Mesenchymal stem cell (in vitro differentiated cells and primary cell): ENCODE data around the gene ZNF578. TPM values are rescaled to one million over a fixed set of nuclear protein-coding genes. Genes with fewer than 3 reads are reported as not detected.

ENCODE experiments used
- DNase-seq: peaks from one replicate; pipeline ENCODE4 v3.0.0-alpha.2; 2013
- H2AFZ ChIP-seq: one replicate; pipeline ENCODE4 v1.6.1; 2013; ENCODE audit warnings: low read depth, mild to moderate bottlenecking, control low read depth, inconsistent platforms, low read length, moderate library complexity
- H2AK5ac ChIP-seq: 2 replicates; pipeline ENCODE4 v1.6.1; 2013; ENCODE audit warnings: low read length, moderate library complexity, mild to moderate bottlenecking, inconsistent platforms; ENCODE audit not compliant: severe bottlenecking
- H2BK120ac ChIP-seq: one replicate; pipeline ENCODE4 v1.6.1; 2013; ENCODE audit warnings: low read depth, mild to moderate bottlenecking, inconsistent platforms, low read length, moderate library complexity
- H2BK12ac ChIP-seq, 2 experiments: one replicate each; pipeline ENCODE4 v1.6.1; 2013; ENCODE audit warnings: inconsistent platforms in 2 of 2, low read length in 2 of 2, mild to moderate bottlenecking in 2 of 2, moderate library complexity in 2 of 2, control low read depth in 1 of 2
- H2BK15ac ChIP-seq: one replicate; pipeline ENCODE4 v1.6.1; 2013; ENCODE audit warnings: mild to moderate bottlenecking, low read depth, inconsistent platforms; ENCODE audit not compliant: poor library complexity, severe bottlenecking
- H2BK5ac ChIP-seq: 2 replicates; pipeline ENCODE4 v1.6.1; 2013; ENCODE audit warnings: low read depth, mild to moderate bottlenecking, low read length, control low read depth, inconsistent platforms; ENCODE audit not compliant: poor library complexity, severe bottlenecking
- H3K14ac ChIP-seq, 2 experiments: one replicate each; pipeline ENCODE4 v1.6.1; 2013; ENCODE audit warnings: inconsistent platforms in 2 of 2, low read length in 2 of 2, control low read depth in 1 of 2, mild to moderate bottlenecking in 1 of 2, moderate library complexity in 1 of 2
- H3K18ac ChIP-seq, 2 experiments: one replicate each; pipeline ENCODE4 v1.6.1; 2013; ENCODE audit warnings: inconsistent platforms in 2 of 2, low read length in 2 of 2, control low read depth in 1 of 2, low read depth in 1 of 2, mild to moderate bottlenecking in 1 of 2
- H3K23ac ChIP-seq, 2 experiments: one replicate each; pipeline ENCODE4 v1.6.1; 2013; ENCODE audit warnings: inconsistent platforms in 2 of 2, low read length in 2 of 2, mild to moderate bottlenecking in 2 of 2, moderate library complexity in 2 of 2, control low read depth in 1 of 2
- H3K27ac ChIP-seq: 2 replicates; pipeline ENCODE4 v1.5.1; 2013; ENCODE audit warnings: mild to moderate bottlenecking, moderate library complexity, low read length, control low read depth, inconsistent platforms; ENCODE audit not compliant: poor library complexity, severe bottlenecking
- H3K27me3 ChIP-seq, 2 experiments: 2 replicates each; pipeline versions ENCODE4 v1.6.1 to v1.7.0; 2013; ENCODE audit warnings: low read length in 2 of 2, mild to moderate bottlenecking in 2 of 2, moderate library complexity in 2 of 2, control low read depth in 1 of 2, inconsistent platforms in 1 of 2; ENCODE audit not compliant: control insufficient read depth in 1 of 2, insufficient read depth in 1 of 2
- H3K36me3 ChIP-seq, 2 experiments: 2 replicates each; pipeline versions ENCODE4 v1.6.1 to v1.7.0; 2013; ENCODE audit warnings: low read length in 2 of 2, control low read depth in 1 of 2, inconsistent platforms in 1 of 2, low read depth in 1 of 2, mild to moderate bottlenecking in 1 of 2; ENCODE audit not compliant: insufficient read depth in 2 of 2, control insufficient read depth in 1 of 2
- H3K4ac ChIP-seq, 2 experiments: one replicate each; pipeline ENCODE4 v1.6.1; 2013; ENCODE audit warnings: inconsistent platforms in 2 of 2, low read length in 2 of 2, mild to moderate bottlenecking in 2 of 2, moderate library complexity in 2 of 2, control low read depth in 1 of 2, low read depth in 1 of 2
- H3K4me1 ChIP-seq: 2 replicates; pipeline ENCODE4 v1.6.1; 2013; ENCODE audit warnings: low read depth, low read length, control low read depth; ENCODE audit not compliant: control insufficient read depth, insufficient read depth
- H3K4me2 ChIP-seq: 2 replicates; pipeline ENCODE4 v1.6.1; 2013; ENCODE audit warnings: low read length, mild to moderate bottlenecking, inconsistent platforms; ENCODE audit not compliant: poor library complexity, severe bottlenecking
- H3K4me3 ChIP-seq, 2 experiments: 2 replicates each; pipeline versions ENCODE4 v1.5.1 to v1.7.0; 2013; ENCODE audit warnings: low read length in 2 of 2, mild to moderate bottlenecking in 2 of 2, control low read depth in 1 of 2, low read depth in 1 of 2; ENCODE audit not compliant: insufficient read depth in 1 of 2
- H3K79me1 ChIP-seq: replicated peaks from 2 replicates; pipeline ENCODE4 v1.6.1; 2013; ENCODE audit warnings: mild to moderate bottlenecking, control low read depth, low read length, inconsistent platforms; ENCODE audit not compliant: poor library complexity, severe bottlenecking
- H3K9ac ChIP-seq: 2 replicates; pipeline ENCODE4 v1.7.0; 2013; ENCODE audit warnings: mild to moderate bottlenecking, low read length, moderate library complexity
- H3K9me3 ChIP-seq: 2 replicates; pipeline ENCODE4 v1.7.0; 2013; ENCODE audit warnings: mild to moderate bottlenecking, low read length; ENCODE audit not compliant: control insufficient read depth
- H4K8ac ChIP-seq: one replicate; pipeline ENCODE4 v1.6.1; 2013; ENCODE audit warnings: inconsistent platforms, mild to moderate bottlenecking, low read length, moderate library complexity
- H4K91ac ChIP-seq: one replicate; pipeline ENCODE4 v1.6.1; 2013; ENCODE audit warnings: mild to moderate bottlenecking, low read length, inconsistent platforms
- WGBS: methylation state at CpG from one replicate; pipeline ENCODE4 v1.1.7; 2013; ENCODE audit warnings: mixed read lengths; 5-methylcytosine and 5-hydroxymethylcytosine counted together
- polyA plus RNA-seq, 2 experiments: library from polyadenylated mRNA; stranded (reverse); fragments of 200-250 nt; gene quantifications; one replicate each; pipeline ENCODE4 v1.2.3, GENCODE V29; 2013

ZNF578 gene
- polyA plus RNA-seq (2013, experiment 1 of 2) = 2.4 TPM
- 2.1 TPM for polyA plus RNA-seq (2013, experiment 2 of 2)

DNA sequence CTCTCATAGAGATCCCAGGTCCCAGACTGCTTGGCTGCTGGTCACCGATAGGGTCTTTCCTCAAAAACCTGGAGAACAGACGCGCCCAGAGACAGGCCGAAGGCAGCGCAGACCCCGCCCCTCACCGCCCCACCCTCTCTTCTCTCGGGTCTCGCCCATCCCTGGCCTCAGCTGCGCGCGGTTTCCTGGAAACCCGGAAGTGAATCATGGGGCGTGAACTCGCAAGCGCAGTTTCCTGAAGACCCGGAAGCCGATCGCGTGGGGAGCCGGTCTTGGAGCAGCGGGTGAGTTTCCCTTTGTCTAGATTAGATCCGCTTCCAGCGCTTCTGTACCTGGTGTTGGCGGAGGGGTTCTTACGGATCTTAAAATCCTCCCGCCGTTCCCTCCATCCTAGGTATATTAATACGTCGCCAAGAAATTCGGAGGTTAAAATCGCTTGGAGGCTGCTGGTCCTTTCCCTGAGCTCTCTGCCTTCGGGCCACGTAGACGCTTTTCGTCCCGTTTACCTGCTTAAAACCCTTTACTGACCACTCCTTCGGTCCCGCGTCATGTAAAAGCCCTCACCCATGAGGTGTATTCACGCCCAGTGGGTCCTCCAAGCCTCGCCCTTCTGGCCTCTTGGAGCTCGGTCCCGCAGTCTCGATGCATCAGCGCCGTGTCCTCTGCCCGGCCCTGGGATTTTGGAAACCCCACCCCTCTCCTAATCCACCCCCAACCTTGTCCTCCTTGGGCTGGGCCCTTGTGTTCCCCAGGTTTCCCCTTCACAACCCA is at the start of gene ZNF578:
Gene ZNF578 (plus strand): TSS at position 230 of the 771 bp plus-strand sequence. CDS start 48,293 bp downstream, outside the sequence.
- Histone ChIP-seq H3K23ac (no peak within 1 kb of the TSS), H3K9me3 (peaks cover 82% of the 10 kb centered on the region), H2AK5ac (no peak within 1 kb of the TSS), H3K4me3 (peak within 1 kb of the TSS; percentile 56 to 85), H3K79me1 (no peaks in the 10 kb centered on the region), H3K36me3 (peaks cover 17 to 26% of the 10 kb centered on the region in 2 experiments), H3K14ac (no peak within 1 kb of the TSS), H3K18ac (peak within 1 kb of the TSS in 1 of 2 experiments; percentile 71), H3K4ac (no peak within 1 kb of the TSS), H2BK120ac (no peak within 1 kb of the TSS), H3K27me3 (no peaks in the 10 kb centered on the region), H3K4me2 (peak within 1 kb of the TSS; percentile 30), H2BK5ac (no peak within 1 kb of the TSS), H3K4me1 (no peaks in the 10 kb centered on the region), H4K8ac (peak within 1 kb of the TSS; percentile 10), H2BK12ac (no peak within 1 kb of the TSS), H4K91ac (no peak within 1 kb of the TSS), H2AFZ (peak within 1 kb of the TSS; percentile 75), H3K9ac (peak within 1 kb of the TSS; percentile 94), H2BK15ac (no peak within 1 kb of the TSS), H3K27ac (peak within 1 kb of the TSS; percentile 34)
- DNase-seq = peak; percentile 76
- 37% methylated on average over 48 of the region's 48 CpGs for WGBS

- no peak overlapping the region for H4K8ac ChIP-seq
- H3K36me3 ChIP-seq = peaks cover 53 to 96% of the 10 kb centered on the region in 2 experiments
- WGBS = 97% methylated on average over 4 of the region's 6 CpGs
- H3K4me2 ChIP-seq = no peak overlapping the region
- peaks cover 99% of the 10 kb centered on the region for H3K9me3 ChIP-seq
- no peaks in the 10 kb centered on the region for H3K27me3 ChIP-seq
- H3K4me1 ChIP-seq = no peaks in the 10 kb centered on the region
- no peak overlapping the region for H2BK5ac ChIP-seq
- no peak overlapping the region for H3K27ac ChIP-seq
- H3K4me3 ChIP-seq = peak overlapping the region in 1 of 2 experiments; percentile 32
- H3K23ac ChIP-seq = no peak overlapping the region
- no peak overlapping the region for H2AK5ac ChIP-seq
- no peak overlapping the region for H2AFZ ChIP-seq
- no peak overlapping the region for H3K4ac ChIP-seq
- H4K91ac ChIP-seq = no peak overlapping the region
- no peak overlapping the region for H3K9ac ChIP-seq
- no peak for DNase-seq
- no peak overlapping the region for H2BK120ac ChIP-seq
- no peak overlapping the region for H2BK12ac ChIP-seq
- H3K18ac ChIP-seq = no peak overlapping the region
- no peak overlapping the region for H2BK15ac ChIP-seq
- H3K79me1 ChIP-seq = no peaks in the 10 kb centered on the region
- no peak overlapping the region for H3K14ac ChIP-seq
Observed at GRCh38 chr19:52410276-52410675, 43.1 kb upstream of the ZNF578 start.

GRCh38 chr19:52415711-52416110 is 37.6 kb upstream of the ZNF578 start:
- no peak overlapping the region for H2AK5ac ChIP-seq
- no peak overlapping the region for H2BK5ac ChIP-seq
- no peak overlapping the region for H3K27ac ChIP-seq
- no peak overlapping the region for H3K4me2 ChIP-seq
- peaks cover 13 to 42% of the 10 kb centered on the region in 2 experiments for H3K36me3 ChIP-seq
- H2AFZ ChIP-seq = no peak overlapping the region
- H3K79me1 ChIP-seq = no peaks in the 10 kb centered on the region
- no peak overlapping the region for H3K9ac ChIP-seq
- DNase-seq = no peak
- WGBS = 93% methylated on average over 5 of the region's 5 CpGs
- no peak overlapping the region for H4K91ac ChIP-seq
- H4K8ac ChIP-seq = no peak overlapping the region
- H3K4me3 ChIP-seq = peak overlapping the region in 1 of 2 experiments; percentile 28
- no peaks in the 10 kb centered on the region for H3K27me3 ChIP-seq
- H3K14ac ChIP-seq = no peak overlapping the region
- no peak overlapping the region for H3K4ac ChIP-seq
- peaks cover 99% of the 10 kb centered on the region for H3K9me3 ChIP-seq
- H3K18ac ChIP-seq = no peak overlapping the region
- H3K4me1 ChIP-seq = no peaks in the 10 kb centered on the region
- H2BK15ac ChIP-seq = no peak overlapping the region
- no peak overlapping the region for H2BK12ac ChIP-seq
- no peak overlapping the region for H2BK120ac ChIP-seq
- no peak overlapping the region for H3K23ac ChIP-seq

DNA sequence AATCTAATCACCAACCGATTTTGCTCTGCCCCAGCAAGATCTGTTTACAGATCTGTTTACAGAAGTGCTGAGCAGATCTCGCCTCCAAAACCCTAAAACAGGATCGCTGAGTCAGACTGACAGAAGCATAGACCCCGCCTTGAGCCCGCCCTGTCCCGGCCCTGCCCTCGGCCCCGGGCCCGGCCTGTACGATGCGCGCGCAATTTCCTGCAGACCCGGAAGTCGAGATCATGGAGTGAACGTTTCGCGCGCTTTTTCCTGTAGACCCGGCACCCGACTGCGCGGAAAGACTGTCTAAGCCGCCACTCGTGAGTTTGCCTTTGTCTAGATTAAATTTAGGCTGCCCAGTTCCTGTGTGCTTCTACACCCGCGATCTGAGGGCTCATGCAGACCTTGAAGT is 24.4 kb upstream of the ZNF578 start, which contains the start of gene ZNF534:
Gene ZNF534 (plus strand): TSS at position 212 of the 400 bp plus-strand sequence. CDS start 2,327 bp downstream, outside the sequence.
- H3K4me1 ChIP-seq = no peaks in the 10 kb centered on the region
- H3K9ac ChIP-seq = no peak within 1 kb of the TSS
- no peaks in the 10 kb centered on the region for H3K27me3 ChIP-seq
- H3K79me1 ChIP-seq = no peaks in the 10 kb centered on the region
- H3K4me2 ChIP-seq = no peak within 1 kb of the TSS
- H3K9me3 ChIP-seq = peaks cover 33% of the 10 kb centered on the region
- no peak within 1 kb of the TSS for H2BK120ac ChIP-seq
- no peak within 1 kb of the TSS for H2AK5ac ChIP-seq
- 90% methylated on average over 27 of the region's 27 CpGs for WGBS
- H2AFZ ChIP-seq = no peak within 1 kb of the TSS
- H3K18ac ChIP-seq = no peak within 1 kb of the TSS
- H3K36me3 ChIP-seq = no peaks in the 10 kb centered on the region
- no peak within 1 kb of the TSS for H3K4me3 ChIP-seq
- no peak within 1 kb of the TSS for H2BK5ac ChIP-seq
- H3K23ac ChIP-seq = no peak within 1 kb of the TSS
- H3K4ac ChIP-seq = no peak within 1 kb of the TSS
- H2BK12ac ChIP-seq = no peak within 1 kb of the TSS
- no peak within 1 kb of the TSS for H4K91ac ChIP-seq
- no peak within 1 kb of the TSS for H2BK15ac ChIP-seq
- no peak within 1 kb of the TSS for H3K27ac ChIP-seq
- H4K8ac ChIP-seq = no peak within 1 kb of the TSS
- no peak within 1 kb of the TSS for H3K14ac ChIP-seq
- no peak for DNase-seq
